ENCODE results near the gene NOL4L.

DNA sequence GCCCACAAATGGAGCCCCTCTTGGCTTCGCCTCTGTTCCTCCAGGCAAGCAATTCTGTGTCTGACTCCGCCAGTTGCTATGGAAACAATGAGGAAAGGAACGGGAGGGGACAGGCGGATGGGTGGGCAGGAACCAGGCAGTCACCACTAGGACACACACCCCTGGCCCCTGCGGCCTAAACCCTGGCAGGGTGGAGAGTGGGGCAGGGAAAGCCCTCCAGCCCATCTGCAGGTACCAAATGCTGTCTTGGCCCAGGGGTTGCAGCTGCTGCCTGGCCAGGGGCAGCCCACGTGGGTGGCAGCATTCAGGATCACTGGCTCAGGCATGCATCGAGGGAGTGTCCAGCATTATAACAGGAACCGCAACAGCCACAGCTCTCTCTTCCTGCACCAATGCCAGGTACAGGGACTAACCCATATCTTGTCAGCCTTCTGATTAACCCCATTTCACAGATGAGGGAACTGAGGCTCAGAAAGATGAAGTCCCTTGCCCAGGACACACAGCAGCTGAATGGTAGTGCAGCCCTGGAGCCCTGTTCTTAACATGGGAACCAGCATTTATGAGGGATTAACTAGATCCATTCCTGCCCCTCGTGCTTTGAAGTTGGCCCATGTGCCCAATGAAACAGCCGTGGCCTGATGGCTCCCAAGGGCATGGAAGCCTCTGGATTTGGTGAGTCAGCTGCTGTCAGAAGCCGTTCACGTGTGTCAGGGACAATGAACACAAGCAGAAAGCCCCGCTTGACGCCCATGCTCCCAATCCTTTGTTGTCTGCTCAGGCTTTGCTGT, 66.3 kb downstream of the NOL4L start:
- no peak for TF ChIP-seq EZH2 (IDR thresholded peaks at IDR 0.05)
- no peak for TF ChIP-seq POLR2AphosphoS5 (IDR thresholded peaks at IDR 0.05; ENCODE audit: borderline replicate concordance, low read depth, low read length)
